ENCODE data around the gene GRIK4.

DNA sequence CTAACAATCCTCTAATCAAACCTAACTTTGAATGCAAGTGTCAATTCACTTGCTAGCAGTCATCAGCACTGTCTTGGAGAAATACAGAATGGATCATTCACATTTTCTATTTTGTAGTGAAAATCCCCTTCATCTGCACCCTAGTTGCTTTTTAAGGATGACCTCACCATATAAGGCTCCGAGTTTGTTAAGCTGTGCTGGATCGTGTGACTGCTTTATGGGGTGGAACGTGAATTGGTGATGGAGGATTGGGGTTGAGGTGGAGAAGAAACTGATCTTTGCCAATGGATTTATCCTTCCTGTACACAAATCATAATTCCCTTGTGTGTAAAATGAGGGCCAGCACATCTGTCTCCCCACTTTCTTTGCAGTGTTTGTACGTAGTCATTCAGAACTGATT lies 426.7 kb downstream of the GRIK4 start:
- TF ChIP-seq, protein P1, sequence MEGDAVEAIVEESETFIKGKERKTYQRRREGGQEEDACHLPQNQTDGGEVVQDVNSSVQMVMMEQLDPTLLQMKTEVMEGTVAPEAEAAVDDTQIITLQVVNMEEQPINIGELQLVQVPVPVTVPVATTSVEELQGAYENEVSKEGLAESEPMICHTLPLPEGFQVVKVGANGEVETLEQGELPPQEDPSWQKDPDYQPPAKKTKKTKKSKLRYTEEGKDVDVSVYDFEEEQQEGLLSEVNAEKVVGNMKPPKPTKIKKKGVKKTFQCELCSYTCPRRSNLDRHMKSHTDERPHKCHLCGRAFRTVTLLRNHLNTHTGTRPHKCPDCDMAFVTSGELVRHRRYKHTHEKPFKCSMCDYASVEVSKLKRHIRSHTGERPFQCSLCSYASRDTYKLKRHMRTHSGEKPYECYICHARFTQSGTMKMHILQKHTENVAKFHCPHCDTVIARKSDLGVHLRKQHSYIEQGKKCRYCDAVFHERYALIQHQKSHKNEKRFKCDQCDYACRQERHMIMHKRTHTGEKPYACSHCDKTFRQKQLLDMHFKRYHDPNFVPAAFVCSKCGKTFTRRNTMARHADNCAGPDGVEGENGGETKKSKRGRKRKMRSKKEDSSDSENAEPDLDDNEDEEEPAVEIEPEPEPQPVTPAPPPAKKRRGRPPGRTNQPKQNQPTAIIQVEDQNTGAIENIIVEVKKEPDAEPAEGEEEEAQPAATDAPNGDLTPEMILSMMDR (IDR thresholded peaks at IDR 0.05; ENCODE audit: extremely low read depth in 1 of 2, insufficient read depth in 1 of 2, low read depth in 1 of 2, low read length in 2 of 2) = no peak
- TF ChIP-seq MYC (IDR thresholded peaks at IDR 0.05; ENCODE audit: low read depth, low read length) (no peak), POLR2AphosphoS5 (IDR thresholded peaks at IDR 0.05; ENCODE audit: insufficient read depth, low read depth, low read length) (no peak), EZH2 (IDR thresholded peaks at IDR 0.05; ENCODE audit: borderline replicate concordance, low read depth, low read length, severe bottlenecking) (no peak), JUN (IDR thresholded peaks at IDR 0.05; ENCODE audit: borderline replicate concordance, insufficient read depth, insufficient read length, low read depth) (no peak), POLR2A (IDR thresholded peaks at IDR 0.05; ENCODE audit: low read depth, low read length) (no peak), FOS (IDR thresholded peaks at IDR 0.05; ENCODE audit: borderline replicate concordance, insufficient read depth, low read length) (no peak)
- TF ChIP-seq, protein P2, sequence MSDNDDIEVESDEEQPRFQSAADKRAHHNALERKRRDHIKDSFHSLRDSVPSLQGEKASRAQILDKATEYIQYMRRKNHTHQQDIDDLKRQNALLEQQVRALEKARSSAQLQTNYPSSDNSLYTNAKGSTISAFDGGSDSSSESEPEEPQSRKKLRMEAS (IDR thresholded peaks at IDR 0.05; ENCODE audit: insufficient read depth, insufficient read length) = no peak
